Kidney (tissue), 14 donors: ENCODE data around the gene ST8SIA6. TPM values are rescaled to one million over a fixed set of nuclear protein-coding genes. Genes with fewer than 3 reads are reported as not detected.
A peak's percentile ranks its signal among the peaks of the same experiment; 100 is the strongest.

Experiments
- DNase-seq, 5 donors: peaks; one replicate each; pipeline ENCODE4 v3.0.0-alpha.2; 2013 to 2020
- FAIRE-seq: peaks from 2 replicates; lab custom pipeline; 2012; peaks lifted over from hg19 to GRCh38; lab: Jason Lieb, UNC
- H3K27ac ChIP-seq, 2 donors: one replicate each; pipeline ENCODE4 v1.7.0; 2013; ENCODE audit warnings: low read depth in 2 of 2, low read length in 2 of 2, inconsistent platforms in 1 of 2
- H3K27me3 ChIP-seq: one replicate; pipeline ENCODE4 v1.7.1; 2013; ENCODE audit warnings: low read length, inconsistent platforms; ENCODE audit not compliant: control insufficient read depth, insufficient read depth
- H3K36me3 ChIP-seq, 3 donors: one replicate each; pipeline versions ENCODE4 v1.7.0 to v1.7.1; 2013; ENCODE audit warnings: low read length in 3 of 3, control low read depth in 1 of 3, inconsistent platforms in 1 of 3; ENCODE audit not compliant: insufficient read depth in 3 of 3, control insufficient read depth in 2 of 3
- H3K4me1 ChIP-seq, 3 donors: one replicate each; pipeline versions ENCODE4 v1.7.0 to v1.7.1; 2013; ENCODE audit warnings: low read length in 3 of 3, inconsistent platforms in 1 of 3, low read depth in 1 of 3; ENCODE audit not compliant: control insufficient read depth in 2 of 3, insufficient read depth in 2 of 3
- H3K4me3 ChIP-seq, 3 donors: one replicate each; pipeline versions ENCODE4 v1.7.0 to v1.8.1; 2013; ENCODE audit warnings: low read length in 3 of 3, control low read depth in 1 of 3, inconsistent platforms in 1 of 3
- H3K9ac ChIP-seq, 3 donors: one replicate each; pipeline versions ENCODE4 v1.7.0 to v1.7.1; 2013; ENCODE audit warnings: low read length in 3 of 3, control low read depth in 1 of 3, inconsistent platforms in 1 of 3
- H3K9me3 ChIP-seq, 3 donors: one replicate each; pipeline versions ENCODE4 v1.7.0 to v1.7.1; 2013; ENCODE audit warnings: low read length in 3 of 3, control low read depth in 1 of 3, inconsistent platforms in 1 of 3; ENCODE audit not compliant: control insufficient read depth in 2 of 3, insufficient read depth in 1 of 3
- CTCF ChIP-seq: IDR thresholded peaks from 3 replicates; pipeline ENCODE4 v1.5.1; 2012; ENCODE audit warnings: mild to moderate bottlenecking, moderate library complexity, borderline replicate concordance; ENCODE audit not compliant: insufficient read depth; ENCODE audit errors: extremely low read depth
- intact Hi-C: fragments of 100-400 bp; cut with DNase I; formaldehyde crosslinking; loops from one replicate; pipeline ENCODE4 v1.11.1; 2022
- polyA plus RNA-seq: library from polyadenylated mRNA; stranded (reverse); fragments of 350-450 nt; fragmentation: Illumina TruSeq; extraction: RNeasy Lipid Tissue Mini Kit (QIAGEN cat#74804); gene quantifications from one replicate; pipeline ENCODE4 v1.2.3, GENCODE V29; 2014; ENCODE audit warnings: low read depth, low replicate concordance; ENCODE audit not compliant: insufficient read depth
- total RNA-seq: library from RNA; stranded (reverse); fragmentation: NEBNext Ultra II Directional; extraction: Animal tissue kit (Norgen Biotek cat#: 25700); gene quantifications from one replicate; pipeline ENCODE4 v1.2.1, GENCODE V29; 2021
- donor health status: control.
- donor health status: control.
- donor health status: control.
- donor health status: control.
- donor health status: control.
- donor health status: DM: yes; HTN: yes; CAD: no.
- donor health status: Normal renal cell carcinoma (clear cell type).

The ST8SIA6 gene
- total and polyA plus RNA-seq, 2 donors from 2014 or later: 0.22 to 0.91 TPM

- no peak for FAIRE-seq
- H3K4me3 ChIP-seq: peak overlapping the region in 2 of 3 donors; percentile 39 to 48
- DNase-seq: peak; percentile 43 to 91 (median 70)
Observed at GRCh38 chr10:17348501-17349349, 105.7 kb downstream of the ST8SIA6 start.

GRCh38 chr10:17348011-17348500 is 106.3 kb downstream of the ST8SIA6 start:
- Histone ChIP-seq H3K4me3 (peak overlapping the region in 1 of 3 donors; percentile 48), H3K9ac (no peak overlapping the region), H3K27me3 (no peaks in the 10 kb centered on the region), H3K36me3 (no peaks in the 10 kb centered on the region), H3K9me3 (no peaks in the 10 kb centered on the region), H3K4me1 (no peaks in the 10 kb centered on the region), H3K27ac (no peak overlapping the region)
- no peak for DNase-seq
- FAIRE-seq: peak; percentile 25
- intact Hi-C loops: no loop called here
- TF ChIP-seq CTCF: no peak

More at GRCh38 chr10:17348501-17349349, 105.7 kb downstream of the ST8SIA6 start:
- H3K27ac ChIP-seq: no peak overlapping the region
- no peaks in the 10 kb centered on the region for H3K36me3 ChIP-seq
- H3K27me3 ChIP-seq: no peaks in the 10 kb centered on the region
- H3K9ac ChIP-seq: no peak overlapping the region
- intact Hi-C loops: no loop called here
- no peaks in the 10 kb centered on the region for H3K9me3 ChIP-seq
- no peaks in the 10 kb centered on the region for H3K4me1 ChIP-seq
- no peak for TF ChIP-seq CTCF

GRCh38 chr10:17344206-17344605 is 110.2 kb downstream of the ST8SIA6 start:
- H3K9me3 ChIP-seq: peaks cover 0 to 14% (median 3%) of the 10 kb centered on the region in 3 donors
- H3K27ac ChIP-seq: no peak overlapping the region
- H3K4me1 ChIP-seq: no peaks in the 10 kb centered on the region
- H3K27me3 ChIP-seq: no peaks in the 10 kb centered on the region
- intact Hi-C loops: no loop called here
- TF ChIP-seq CTCF: no peak
- no peaks in the 10 kb centered on the region for H3K36me3 ChIP-seq
- DNase-seq (no peak), FAIRE-seq (no peak)
- no peak overlapping the region for H3K4me3 ChIP-seq
- no peak overlapping the region for H3K9ac ChIP-seq
